ENCODE data around the gene CCDC78.

Gene CCDC78

DNA sequence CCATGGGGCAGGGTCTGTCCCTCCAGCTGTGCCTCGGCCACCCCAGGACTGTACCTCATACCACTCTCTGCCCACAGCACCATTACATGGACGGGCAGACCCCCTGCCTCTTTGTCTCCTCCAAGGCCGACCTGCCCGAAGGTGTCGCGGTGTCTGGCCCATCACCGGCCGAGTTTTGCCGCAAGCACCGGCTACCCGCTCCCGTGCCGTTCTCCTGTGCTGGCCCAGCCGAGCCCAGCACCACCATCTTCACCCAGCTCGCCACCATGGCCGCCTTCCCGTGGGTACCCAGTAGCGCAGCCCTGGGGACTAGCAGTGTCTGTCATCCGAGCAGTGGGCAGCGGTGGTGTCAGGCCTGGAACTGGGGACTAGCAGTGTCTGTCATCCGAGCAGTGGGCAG, 53.4 kb downstream of the CCDC78 start:
- Histone ChIP-seq H3K9ac (ENCODE audit: low read depth, low read length, poor library complexity, severe bottlenecking) (no peak overlapping the region), H2AFZ (ENCODE audit: low read length) (no peak overlapping the region), H3K79me2 (ENCODE audit: insufficient read depth, low read length) (peaks cover 17% of the 10 kb centered on the region; the same call in 1 of the 2 replicates), H3K9me2 (replicated peaks; ENCODE audit: low read depth, low read length) (no peaks in the 10 kb centered on the region), H3K4me1 (ENCODE audit: insufficient read depth, low read length, poor library complexity, severe bottlenecking) (no peaks in the 10 kb centered on the region), H3K9me3 (ENCODE audit: insufficient read depth, low read depth, low read length) (no peaks in the 10 kb centered on the region), H3K27me3 (ENCODE audit: insufficient read depth, low read length, poor library complexity, severe bottlenecking) (no peaks in the 10 kb centered on the region), H3K36me3 (ENCODE audit: insufficient read depth, low read length) (no peaks in the 10 kb centered on the region), H4K20me1 (ENCODE audit: insufficient read depth, low read length, poor library complexity, severe bottlenecking) (no peaks in the 10 kb centered on the region), H3K4me2 (ENCODE audit: low read depth, low read length, poor library complexity, severe bottlenecking) (no peak overlapping the region), H3K4me3 (ENCODE audit: low read length, poor library complexity, severe bottlenecking) (no peak overlapping the region), H3F3A (ENCODE audit: low read depth) (no peaks in the 10 kb centered on the region)
- TF ChIP-seq EZH2phosphoT487 (IDR thresholded peaks at IDR 0.05; ENCODE audit: borderline replicate concordance), result no peak
- TF ChIP-seq, protein P1, sequence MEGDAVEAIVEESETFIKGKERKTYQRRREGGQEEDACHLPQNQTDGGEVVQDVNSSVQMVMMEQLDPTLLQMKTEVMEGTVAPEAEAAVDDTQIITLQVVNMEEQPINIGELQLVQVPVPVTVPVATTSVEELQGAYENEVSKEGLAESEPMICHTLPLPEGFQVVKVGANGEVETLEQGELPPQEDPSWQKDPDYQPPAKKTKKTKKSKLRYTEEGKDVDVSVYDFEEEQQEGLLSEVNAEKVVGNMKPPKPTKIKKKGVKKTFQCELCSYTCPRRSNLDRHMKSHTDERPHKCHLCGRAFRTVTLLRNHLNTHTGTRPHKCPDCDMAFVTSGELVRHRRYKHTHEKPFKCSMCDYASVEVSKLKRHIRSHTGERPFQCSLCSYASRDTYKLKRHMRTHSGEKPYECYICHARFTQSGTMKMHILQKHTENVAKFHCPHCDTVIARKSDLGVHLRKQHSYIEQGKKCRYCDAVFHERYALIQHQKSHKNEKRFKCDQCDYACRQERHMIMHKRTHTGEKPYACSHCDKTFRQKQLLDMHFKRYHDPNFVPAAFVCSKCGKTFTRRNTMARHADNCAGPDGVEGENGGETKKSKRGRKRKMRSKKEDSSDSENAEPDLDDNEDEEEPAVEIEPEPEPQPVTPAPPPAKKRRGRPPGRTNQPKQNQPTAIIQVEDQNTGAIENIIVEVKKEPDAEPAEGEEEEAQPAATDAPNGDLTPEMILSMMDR (conservative IDR thresholded peaks at IDR 0.05; ENCODE audit: low read length), result no peak
